Ishikawa (cell line): ENCODE results near the gene LRRC74A.

ENCODE experiments used
- CEBPB ChIP-seq: IDR thresholded peaks from 2 replicates; pipeline ENCODE4 v1.6.1; 2012
- CREB1 ChIP-seq: IDR thresholded peaks from 2 replicates; pipeline ENCODE4 v1.6.1; 2012; ENCODE audit warnings: low read depth
- EGR1 ChIP-seq: IDR thresholded peaks from 2 replicates; pipeline ENCODE4 v1.6.1; 2012
- EP300 ChIP-seq: IDR thresholded peaks from 2 replicates; pipeline ENCODE4 v1.6.1; 2012; ENCODE audit warnings: borderline replicate concordance
- FOXM1 ChIP-seq: IDR thresholded peaks from 2 replicates; pipeline ENCODE4 v1.6.1; 2012; ENCODE audit warnings: low read depth, borderline replicate concordance
- NFIC ChIP-seq: IDR thresholded peaks from 2 replicates; pipeline ENCODE4 v1.6.1; 2012
- RAD21 ChIP-seq: IDR thresholded peaks from 2 replicates; pipeline ENCODE4 v1.6.1; 2012; ENCODE audit warnings: low read depth
- TAF1 ChIP-seq: IDR thresholded peaks from 2 replicates; pipeline ENCODE4 v1.6.1; 2012; ENCODE audit warnings: low read depth, mild to moderate bottlenecking
- TCF12 ChIP-seq: IDR thresholded peaks from 2 replicates; pipeline ENCODE4 v1.6.1; 2012; ENCODE audit warnings: low read depth
- TEAD4 ChIP-seq: IDR thresholded peaks from 2 replicates; pipeline ENCODE4 v1.6.1; 2012
- YY1 ChIP-seq: IDR thresholded peaks from 2 replicates; pipeline ENCODE4 v1.6.1; 2012; ENCODE audit warnings: low read depth
- ZBTB7A ChIP-seq: IDR thresholded peaks from 2 replicates; pipeline ENCODE4 v1.6.1; 2012; ENCODE audit warnings: low read depth
- TF ChIP-seq, protein P1 (sequence below): IDR thresholded peaks from 2 replicates; pipeline ENCODE4 v1.6.1; 2012
- TF ChIP-seq, protein P2 (sequence below): IDR thresholded peaks from 2 replicates; pipeline ENCODE4 v1.6.1; 2012; ENCODE audit warnings: low read depth, mild to moderate bottlenecking
- TF ChIP-seq, protein P3 (sequence below): IDR thresholded peaks from 2 replicates; pipeline ENCODE4 v1.6.1; 2012

The LRRC74A gene

GRCh38 chr14:76837524-76837923 lies 11.3 kb downstream of the LRRC74A start:
- TF ChIP-seq, protein P1, sequence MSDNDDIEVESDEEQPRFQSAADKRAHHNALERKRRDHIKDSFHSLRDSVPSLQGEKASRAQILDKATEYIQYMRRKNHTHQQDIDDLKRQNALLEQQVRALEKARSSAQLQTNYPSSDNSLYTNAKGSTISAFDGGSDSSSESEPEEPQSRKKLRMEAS, result no peak
- TF ChIP-seq EP300, result no peak
- TF ChIP-seq FOXM1, result no peak
- no peak for TF ChIP-seq TEAD4
- no peak for TF ChIP-seq NFIC
- no peak for TF ChIP-seq CEBPB
- TF ChIP-seq ZBTB7A, result no peak
- TF ChIP-seq RAD21, result no peak
- TF ChIP-seq TCF12, result no peak
- no peak for TF ChIP-seq TAF1
- TF ChIP-seq, protein P2, sequence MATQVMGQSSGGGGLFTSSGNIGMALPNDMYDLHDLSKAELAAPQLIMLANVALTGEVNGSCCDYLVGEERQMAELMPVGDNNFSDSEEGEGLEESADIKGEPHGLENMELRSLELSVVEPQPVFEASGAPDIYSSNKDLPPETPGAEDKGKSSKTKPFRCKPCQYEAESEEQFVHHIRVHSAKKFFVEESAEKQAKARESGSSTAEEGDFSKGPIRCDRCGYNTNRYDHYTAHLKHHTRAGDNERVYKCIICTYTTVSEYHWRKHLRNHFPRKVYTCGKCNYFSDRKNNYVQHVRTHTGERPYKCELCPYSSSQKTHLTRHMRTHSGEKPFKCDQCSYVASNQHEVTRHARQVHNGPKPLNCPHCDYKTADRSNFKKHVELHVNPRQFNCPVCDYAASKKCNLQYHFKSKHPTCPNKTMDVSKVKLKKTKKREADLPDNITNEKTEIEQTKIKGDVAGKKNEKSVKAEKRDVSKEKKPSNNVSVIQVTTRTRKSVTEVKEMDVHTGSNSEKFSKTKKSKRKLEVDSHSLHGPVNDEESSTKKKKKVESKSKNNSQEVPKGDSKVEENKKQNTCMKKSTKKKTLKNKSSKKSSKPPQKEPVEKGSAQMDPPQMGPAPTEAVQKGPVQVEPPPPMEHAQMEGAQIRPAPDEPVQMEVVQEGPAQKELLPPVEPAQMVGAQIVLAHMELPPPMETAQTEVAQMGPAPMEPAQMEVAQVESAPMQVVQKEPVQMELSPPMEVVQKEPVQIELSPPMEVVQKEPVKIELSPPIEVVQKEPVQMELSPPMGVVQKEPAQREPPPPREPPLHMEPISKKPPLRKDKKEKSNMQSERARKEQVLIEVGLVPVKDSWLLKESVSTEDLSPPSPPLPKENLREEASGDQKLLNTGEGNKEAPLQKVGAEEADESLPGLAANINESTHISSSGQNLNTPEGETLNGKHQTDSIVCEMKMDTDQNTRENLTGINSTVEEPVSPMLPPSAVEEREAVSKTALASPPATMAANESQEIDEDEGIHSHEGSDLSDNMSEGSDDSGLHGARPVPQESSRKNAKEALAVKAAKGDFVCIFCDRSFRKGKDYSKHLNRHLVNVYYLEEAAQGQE, result no peak
- no peak for TF ChIP-seq CREB1
- TF ChIP-seq YY1, result no peak
- TF ChIP-seq EGR1, result no peak
- TF ChIP-seq, protein P3, sequence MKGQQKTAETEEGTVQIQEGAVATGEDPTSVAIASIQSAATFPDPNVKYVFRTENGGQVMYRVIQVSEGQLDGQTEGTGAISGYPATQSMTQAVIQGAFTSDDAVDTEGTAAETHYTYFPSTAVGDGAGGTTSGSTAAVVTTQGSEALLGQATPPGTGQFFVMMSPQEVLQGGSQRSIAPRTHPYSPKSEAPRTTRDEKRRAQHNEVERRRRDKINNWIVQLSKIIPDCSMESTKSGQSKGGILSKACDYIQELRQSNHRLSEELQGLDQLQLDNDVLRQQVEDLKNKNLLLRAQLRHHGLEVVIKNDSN, result no peak

- TF ChIP-seq, protein P1, result no peak
- no peak for TF ChIP-seq CEBPB
- no peak for TF ChIP-seq TAF1
- TF ChIP-seq EGR1, result no peak
- TF ChIP-seq FOXM1, result no peak
- TF ChIP-seq TEAD4, result no peak
- TF ChIP-seq CREB1, result no peak
Measured at GRCh38 chr14:76842414-76842813, 16.2 kb downstream of the LRRC74A start.

- TF ChIP-seq, protein P3, result peak; percentile 52
- no peak for TF ChIP-seq TCF12
- no peak for TF ChIP-seq CEBPB
- TF ChIP-seq, protein P1, result peak; percentile 28; the same call in 1 of the 2 replicates
Measured at GRCh38 chr14:76844223-76844622, 18.0 kb downstream of the LRRC74A start.

- no peak for TF ChIP-seq CREB1
- no peak for TF ChIP-seq TCF12
Measured at GRCh38 chr14:76846331-76847047, 20.3 kb downstream of the LRRC74A start.

- TF ChIP-seq TEAD4 (no peak), ZBTB7A (no peak), TCF12 (no peak), FOXM1 (no peak), EGR1 (no peak), EP300 (no peak), RAD21 (no peak), CREB1 (no peak)
- TF ChIP-seq, protein P1, result no peak
- TF ChIP-seq, protein P2, result no peak
- TF ChIP-seq, protein P3, result no peak
Measured at GRCh38 chr14:76848879-76849278, 22.7 kb downstream of the LRRC74A start.

DNA sequence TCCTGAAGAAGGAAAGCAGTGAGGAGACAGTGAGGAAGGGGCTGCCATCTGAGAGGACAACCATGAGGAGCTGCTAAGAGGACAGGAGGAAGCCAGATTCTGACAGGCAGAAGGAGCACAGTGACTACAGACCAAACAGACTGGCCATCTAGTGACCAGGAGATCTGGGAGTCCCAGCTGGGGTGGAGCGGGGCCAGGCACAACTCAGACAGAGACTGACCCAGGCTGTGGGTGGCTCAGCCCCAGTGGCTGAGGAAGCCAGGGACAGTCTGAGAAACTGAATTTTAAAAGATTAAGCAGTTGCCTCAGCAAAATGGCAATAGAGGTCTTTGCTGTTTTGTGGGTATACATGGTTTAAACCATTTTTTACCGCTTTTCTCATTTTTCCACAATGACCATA lies 28.9 kb downstream of the LRRC74A start:
- no peak for TF ChIP-seq EP300
- no peak for TF ChIP-seq CREB1
- TF ChIP-seq, protein P3, result no peak
- no peak for TF ChIP-seq NFIC
- TF ChIP-seq TEAD4, result no peak
- TF ChIP-seq, protein P2, result no peak
- TF ChIP-seq, protein P1, result no peak
